Dedifferentiated amniotic fluid mesenchymal stem cell (primary cell): ENCODE results near the gene DNMBP.
"Not testable (repeated sequence)": the region's sequence is repeated elsewhere in the genome, so short reads cannot be mapped to it uniquely, and the experiment has no call there.

Experiments used
- DNase-seq: peaks from one replicate; pipeline ENCODE4 v3.0.0-alpha.2; 2016; ENCODE audit errors: extremely low spot score

The DNMBP gene

GRCh38 chr10:99869581-99870122 is 140.1 kb downstream of the DNMBP start:
- no peak for DNase-seq

- DNase-seq: not testable (repeated sequence)
These were observed 142.5 kb downstream of the DNMBP start for GRCh38 chr10:99867250-99867649.

DNA sequence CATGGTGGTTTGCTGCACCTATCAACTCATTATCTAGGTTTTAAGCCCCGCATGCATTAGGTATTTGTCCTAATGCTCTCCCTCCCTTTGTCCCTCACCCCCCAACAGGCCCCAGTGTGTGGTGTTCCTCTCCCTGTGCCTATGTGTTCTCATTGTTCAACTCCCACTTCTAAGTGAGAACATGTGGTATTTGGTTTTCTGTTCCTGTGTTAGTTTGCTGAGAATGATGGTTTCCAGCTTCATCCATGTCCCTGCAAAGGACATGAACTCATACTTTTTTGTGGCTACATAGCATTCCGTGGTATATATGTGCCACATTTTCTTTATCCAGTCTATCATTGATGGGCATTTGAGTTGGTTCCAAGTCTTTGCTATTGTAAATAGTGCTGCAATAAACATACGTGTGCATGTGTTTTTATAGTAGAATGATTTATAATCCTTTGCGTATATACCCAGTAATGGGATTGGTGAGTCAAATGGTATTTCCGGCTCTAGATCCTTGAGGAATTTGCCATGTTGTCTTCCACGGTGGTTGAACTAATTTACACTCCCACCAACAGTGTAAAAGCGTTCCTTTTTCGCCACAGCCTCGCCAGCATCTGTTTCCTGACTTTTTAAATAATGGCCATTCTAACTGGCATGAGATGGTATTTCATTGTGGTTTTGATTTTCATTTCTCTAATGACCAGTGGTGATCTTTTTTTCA is 146.1 kb downstream of the DNMBP start:
- DNase-seq: not testable (repeated sequence)

DNA sequence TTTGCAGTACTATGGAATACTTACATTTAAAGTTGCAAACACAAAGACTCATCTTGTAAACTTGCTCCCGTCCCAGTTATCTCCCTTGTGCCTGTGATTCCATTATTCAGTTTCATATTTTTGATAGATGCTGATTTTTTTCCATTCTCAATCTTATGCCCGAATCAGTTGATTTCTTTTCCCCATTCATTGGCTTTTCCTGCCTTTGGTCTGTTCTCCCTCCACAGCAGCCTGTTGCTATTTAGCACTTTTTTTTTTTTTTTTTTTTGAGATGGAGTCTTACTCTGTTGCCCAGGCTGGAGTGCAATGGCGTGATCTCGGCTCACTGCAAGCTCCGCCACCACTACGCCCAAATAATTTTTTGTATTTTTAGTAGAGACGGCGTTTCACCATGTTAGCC is 149.3 kb downstream of the DNMBP start:
- no peak for DNase-seq

- no peak for DNase-seq
These were observed 150.2 kb downstream of the DNMBP start for GRCh38 chr10:99859585-99859984.

GRCh38 chr10:99858849-99859248 is 150.9 kb downstream of the DNMBP start:
- DNase-seq: no peak

DNA sequence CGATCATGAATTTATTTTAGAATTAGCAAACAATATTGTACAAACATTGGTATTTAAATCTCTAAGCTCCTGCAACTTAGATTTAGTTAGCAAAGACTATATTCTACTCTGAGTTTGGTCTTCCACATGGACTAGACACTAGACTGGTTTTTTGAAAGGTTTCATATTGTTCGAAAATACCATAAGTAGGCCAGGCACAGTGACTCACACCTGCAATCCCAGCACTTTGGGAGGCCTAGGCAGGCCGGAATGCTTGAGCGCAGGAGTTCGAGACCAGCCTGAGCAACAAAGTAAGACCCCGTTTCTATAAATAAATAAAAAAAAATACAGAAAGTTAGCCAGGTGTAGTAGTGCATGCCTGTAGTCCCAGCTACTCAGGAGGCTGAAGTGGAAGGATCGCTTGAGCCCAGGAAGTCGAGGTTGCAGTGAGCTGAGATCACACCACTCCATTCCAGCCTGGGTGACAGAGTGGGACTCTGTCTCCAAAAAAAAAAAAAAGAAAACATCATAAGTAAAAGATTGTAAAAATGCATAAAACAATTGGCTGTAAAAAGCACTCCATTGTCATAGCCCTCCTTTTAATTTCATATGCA is 154.2 kb downstream of the DNMBP start:
- DNase-seq: no peak

DNA sequence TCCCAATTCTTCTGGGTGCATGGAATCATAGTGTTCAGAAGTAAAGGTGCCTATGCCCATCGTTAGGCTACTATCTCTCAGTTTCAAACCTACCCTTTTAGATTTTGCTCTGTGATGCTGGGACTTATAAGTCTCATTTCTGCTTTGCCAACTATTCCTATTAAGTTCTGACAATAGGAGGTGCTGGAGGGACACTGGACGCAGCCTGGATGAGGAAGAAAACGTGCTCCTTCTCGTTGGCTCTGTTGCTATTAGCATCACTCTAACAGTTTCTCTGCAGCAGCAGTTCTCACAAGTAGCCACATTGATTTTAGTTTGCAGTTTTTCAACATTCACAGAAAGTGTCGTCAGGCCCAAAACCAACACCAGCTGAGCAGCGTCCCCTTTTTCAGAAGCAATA is 154.9 kb downstream of the DNMBP start:
- no peak for DNase-seq

GRCh38 chr10:99853655-99854054 is 156.1 kb downstream of the DNMBP start:
- no peak for DNase-seq

DNA sequence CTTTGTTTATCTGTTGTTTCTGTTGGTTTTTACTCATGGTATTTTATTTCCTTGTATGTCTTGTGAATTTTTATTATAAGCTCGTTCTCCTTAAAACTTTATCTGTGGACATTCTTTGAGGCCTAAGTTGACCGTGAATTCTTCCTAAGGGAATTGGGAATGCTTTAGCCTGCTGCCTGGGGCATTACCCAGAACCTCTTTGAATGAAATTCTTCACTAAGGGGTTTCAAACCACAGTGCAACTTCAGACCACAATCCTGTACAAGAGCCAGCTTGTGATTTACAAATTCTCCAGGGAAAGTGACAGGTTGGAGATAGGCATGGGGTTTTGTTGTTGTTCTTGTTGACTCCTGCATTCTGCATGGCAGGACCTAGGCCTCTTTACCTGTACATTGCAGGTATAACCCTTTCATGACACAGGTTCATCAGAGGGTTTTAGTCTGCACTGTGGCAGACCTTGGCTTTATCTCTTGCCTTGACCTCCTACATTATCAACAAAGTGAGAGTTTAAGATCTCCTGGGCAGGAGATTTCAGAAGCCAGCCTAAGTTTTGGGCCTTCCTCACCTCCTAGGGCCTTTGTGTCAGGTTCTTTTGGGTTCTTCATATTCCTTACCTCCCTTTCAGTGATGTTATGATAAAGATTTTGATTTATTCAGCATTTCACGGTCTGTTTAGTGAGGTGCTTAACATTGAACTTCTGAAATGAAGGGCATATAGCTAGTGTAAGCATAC is 157.1 kb downstream of the DNMBP start:
- DNase-seq: no peak

DNA sequence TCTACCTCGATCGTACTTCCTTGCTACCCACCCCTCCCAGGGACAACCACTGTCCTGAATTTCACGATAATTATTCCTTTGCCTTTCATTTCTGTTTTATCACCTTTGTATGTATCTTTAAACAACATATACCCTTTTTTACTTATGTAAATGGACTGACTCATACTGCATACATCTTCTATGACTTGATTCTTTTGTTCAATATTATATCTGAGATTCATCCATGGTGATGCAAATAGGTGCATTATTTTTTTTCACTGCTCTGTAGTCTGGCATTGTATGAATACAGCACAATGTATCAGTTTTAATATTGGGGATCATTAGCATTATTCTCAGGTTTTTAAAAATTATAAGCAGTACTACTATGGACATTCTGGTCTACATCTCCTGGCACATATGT is 157.9 kb downstream of the DNMBP start:
- DNase-seq: no peak

DNA sequence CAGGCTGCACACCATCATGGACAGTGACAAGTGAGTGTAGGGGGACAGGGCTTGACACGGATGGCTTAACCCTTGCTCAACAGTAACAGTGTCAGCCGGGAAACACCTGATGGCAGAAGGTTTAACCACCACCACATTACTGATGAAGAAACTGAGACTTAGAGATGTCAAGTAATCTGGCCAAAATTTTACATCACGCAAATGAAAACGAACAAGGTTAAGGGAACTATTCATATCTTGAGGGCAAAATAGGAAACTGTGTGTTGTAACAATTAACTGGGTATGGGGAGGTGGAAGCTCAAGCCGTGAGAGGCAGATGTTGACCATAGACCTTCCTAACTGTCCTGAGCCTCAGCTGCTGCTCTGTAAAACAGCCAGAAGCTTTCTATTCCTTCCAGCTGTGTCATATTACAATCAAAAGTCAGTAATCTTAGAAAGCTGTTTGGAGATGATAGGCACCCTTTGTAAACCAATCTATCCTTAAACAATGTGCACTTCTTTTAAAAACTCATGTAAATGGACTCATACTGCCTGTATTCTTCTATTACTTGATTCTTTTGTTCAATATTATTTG is 158.9 kb downstream of the DNMBP start:
- DNase-seq: no peak

DNA sequence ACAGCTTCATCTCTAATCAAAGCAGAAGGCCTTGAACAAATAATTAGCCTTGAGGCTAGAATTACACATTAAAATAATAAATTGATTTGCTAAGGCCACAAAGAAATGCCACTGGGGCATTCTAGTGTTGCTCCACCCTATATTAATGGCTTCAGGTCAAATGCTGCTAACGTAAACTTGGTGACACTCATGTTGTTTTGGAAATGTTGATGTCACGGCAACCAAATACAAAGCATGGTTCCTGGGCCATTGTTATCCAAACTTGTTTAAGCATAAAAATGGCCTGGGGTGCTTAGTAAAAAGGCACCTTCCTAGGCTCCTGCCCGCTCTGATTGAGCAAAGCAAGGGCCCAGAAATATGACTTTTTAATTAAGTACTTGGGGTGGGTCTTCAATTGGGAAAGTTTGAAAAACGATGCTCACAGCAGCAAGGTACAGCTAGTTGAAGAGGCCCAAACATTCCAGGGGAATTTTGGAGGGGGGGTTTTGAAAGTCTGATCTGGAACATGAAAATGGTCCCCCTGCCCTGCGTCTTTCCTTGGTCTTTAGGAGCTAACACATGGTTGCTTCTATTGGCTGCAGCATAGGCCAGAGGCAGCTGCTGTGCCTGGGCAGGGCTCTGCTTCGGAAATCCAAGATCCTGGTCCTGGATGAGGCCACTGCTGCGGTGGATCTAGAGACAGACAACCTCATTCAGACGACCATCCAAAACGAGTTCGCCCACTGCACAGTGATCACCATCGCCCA is 159.6 kb downstream of the DNMBP start:
- no peak for DNase-seq

- no peak for DNase-seq
These were observed 160.2 kb downstream of the DNMBP start for GRCh38 chr10:99849536-99849935.

GRCh38 chr10:99849057-99849456 is 160.7 kb downstream of the DNMBP start:
- DNase-seq: no peak

DNA sequence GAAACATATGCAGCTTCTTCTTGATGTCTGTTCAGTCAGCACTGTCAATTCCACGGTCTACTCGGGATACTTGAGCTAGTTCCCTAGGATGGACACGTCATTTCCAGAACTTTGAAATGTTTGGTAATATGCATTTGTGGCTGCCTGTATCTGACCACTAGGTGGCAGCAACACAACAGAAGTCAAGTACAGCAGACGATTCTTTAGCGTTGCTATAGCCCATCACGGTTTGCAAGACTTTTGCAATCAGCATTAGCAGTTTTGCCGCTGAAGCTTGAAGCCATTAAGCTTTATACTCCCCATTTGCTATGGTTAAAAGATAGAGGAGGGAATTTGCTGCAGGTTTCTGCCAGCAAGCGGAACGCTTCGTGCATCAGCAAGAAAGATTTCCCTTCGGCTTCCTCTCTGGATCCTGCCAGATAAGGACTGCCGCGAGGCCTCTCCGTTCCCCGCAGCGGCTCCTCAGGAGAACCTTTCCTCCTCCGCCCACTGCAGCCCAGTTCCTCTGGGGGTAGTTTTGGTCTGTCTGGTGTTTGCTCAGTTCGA is 163.8 kb downstream of the DNMBP start:
- DNase-seq: peak; percentile 89

- no peak for DNase-seq
These were observed 165.3 kb downstream of the DNMBP start for GRCh38 chr10:99844433-99844955.

DNA sequence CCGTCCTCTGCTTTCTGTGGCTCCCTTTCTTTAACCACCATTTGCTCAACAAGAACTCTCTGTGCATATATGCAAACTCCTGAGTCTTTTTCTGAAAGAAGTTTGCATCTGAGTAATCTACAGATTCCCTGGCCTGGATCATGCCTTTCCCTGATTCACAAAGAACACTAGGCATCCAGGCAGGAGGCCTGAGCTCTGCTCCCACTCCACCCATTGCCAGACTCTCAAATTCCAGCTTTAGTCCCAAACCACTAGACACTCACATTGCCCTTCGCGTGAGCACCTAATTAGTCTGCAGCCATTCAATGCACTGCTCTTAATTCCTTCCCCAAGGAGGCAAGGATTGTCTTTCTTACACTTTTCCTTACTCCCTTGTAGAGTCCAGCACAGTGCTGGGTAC is 166.4 kb downstream of the DNMBP start:
- DNase-seq: no peak

GRCh38 chr10:99841746-99842145 is 168.0 kb downstream of the DNMBP start:
- no peak for DNase-seq

DNA sequence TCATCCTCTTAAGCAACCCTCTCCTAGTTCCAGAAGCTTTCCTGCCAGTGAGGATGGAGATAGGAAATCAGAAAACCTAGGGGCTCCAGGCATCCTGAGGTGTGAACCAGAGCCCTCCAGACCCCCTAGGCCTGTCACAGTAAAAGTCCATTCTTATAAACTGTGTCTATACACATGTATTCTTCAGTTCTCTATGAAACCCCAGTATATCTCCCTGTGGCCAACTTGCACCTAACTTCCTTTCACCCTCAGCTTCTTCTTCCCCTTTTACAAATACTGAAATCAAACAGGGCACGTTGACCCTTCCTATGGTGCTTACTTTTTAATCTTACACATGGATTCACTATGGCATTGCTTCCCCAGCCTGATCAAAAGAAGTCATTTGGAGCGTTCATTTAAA is 168.9 kb downstream of the DNMBP start:
- not testable (repeated sequence) for DNase-seq

GRCh38 chr10:99836711-99837110 is 173.0 kb downstream of the DNMBP start:
- DNase-seq: no peak
